Endothelial cell of umbilical vein (primary cell): ENCODE data around the gene FAM186B. TPM values are rescaled to one million over a fixed set of nuclear protein-coding genes. Genes with fewer than 3 reads are reported as not detected.
A peak's percentile ranks its signal among the peaks of the same experiment; 100 is the strongest.
"Not testable (repeated sequence)": the region's sequence is repeated elsewhere in the genome, so short reads cannot be mapped to it uniquely, and the experiment has no call there.

Source experiments
- BruUV-seq: library from RNA; stranded (reverse); fragments of 400-500 nt; replicated peaks from 2 replicates; lab custom pipeline; 2021; lab: Mats Ljungman, UMichigan
- CTCF ChIA-PET: fragments of 300-600, 350-600 bp; sonication (Branson Sonifier 250); formaldehyde crosslinking; loops from one replicate; lab custom pipeline; 2021; ENCODE audit warnings: antibody characterized with exemption, inconsistent platforms; lab: Charles Lee
- POLR2A ChIA-PET: fragments of 300-600, 350-600 bp; sonication (Branson Sonifier 250); formaldehyde crosslinking; loops from one replicate; lab custom pipeline; 2021; ENCODE audit warnings: antibody characterized with exemption, inconsistent platforms; lab: Charles Lee
- DNase-seq: peaks from one replicate; pipeline ENCODE4 v3.0.0-alpha.2; 2011; ENCODE audit warnings: low read depth, low spot score
- FAIRE-seq: peaks from 2 replicates; lab custom pipeline; 2011; peaks lifted over from hg19 to GRCh38; lab: Jason Lieb, UNC
- H2AFZ ChIP-seq: 2 replicates; pipeline ENCODE4 v1.6.0; 2012; ENCODE audit warnings: low read depth, low read length, control low read depth, inconsistent platforms
- H3K27ac ChIP-seq: 2 replicates; pipeline ENCODE4 v1.5.1; 2011; ENCODE audit warnings: low read depth, mild to moderate bottlenecking, control low read depth, low read length, moderate library complexity; ENCODE audit not compliant: insufficient read depth
- H3K27me3 ChIP-seq, 2 experiments: 2 replicates each; pipeline versions ENCODE4 v1.6.0 to v1.6.1; 2011; ENCODE audit warnings: low read length in 2 of 2, mixed read lengths in 1 of 2; ENCODE audit not compliant: control insufficient read depth in 2 of 2, insufficient read depth in 2 of 2
- H3K36me3 ChIP-seq, 2 experiments: 2 replicates in 1 of 2; 3 replicates in 1 of 2; pipeline ENCODE4 v1.5.1; 2011; ENCODE audit warnings: low read length in 2 of 2, mild to moderate bottlenecking in 1 of 2, moderate library complexity in 1 of 2; ENCODE audit not compliant: control insufficient read depth in 2 of 2, insufficient read depth in 2 of 2; ENCODE audit errors: extremely low read depth in 1 of 2
- H3K4me1 ChIP-seq: 3 replicates; pipeline ENCODE4 v1.5.1; 2011; ENCODE audit warnings: mild to moderate bottlenecking, low read length; ENCODE audit not compliant: control insufficient read depth, insufficient read depth; ENCODE audit errors: extremely low read depth
- H3K4me2 ChIP-seq: 2 replicates; pipeline ENCODE4 v1.6.1; 2011; ENCODE audit warnings: low read length, control low read depth, mixed read lengths; ENCODE audit not compliant: insufficient read depth
- H3K4me3 ChIP-seq, 3 experiments: fragments of 200-600 bp in 1 of 3; sonication (generic), shearing (Covaris generic) in 1 of 3; replicated peaks in 1 of 3; 2 replicates each; pipeline ENCODE4 v1.5.1; 2011 to 2016; ENCODE audit warnings: control low read depth in 3 of 3, low read length in 3 of 3, mild to moderate bottlenecking in 2 of 3, inconsistent platforms in 1 of 3, low read depth in 1 of 3, moderate library complexity in 1 of 3; ENCODE audit not compliant: insufficient read depth in 1 of 3
- H3K79me2 ChIP-seq: 2 replicates; pipeline ENCODE4 v1.6.0; 2012; ENCODE audit warnings: low read length, inconsistent platforms; ENCODE audit not compliant: control insufficient read depth, insufficient read depth
- H3K9ac ChIP-seq: replicated peaks from 2 replicates; pipeline ENCODE3; 2011; ENCODE audit warnings: low read length, control low read depth; ENCODE audit not compliant: insufficient read depth; ENCODE audit errors: extremely low read depth
- H3K9me1 ChIP-seq: replicated peaks from 3 replicates; pipeline ENCODE4 v1.6.0; 2011; ENCODE audit warnings: mild to moderate bottlenecking, low read length; ENCODE audit not compliant: control insufficient read depth, insufficient read depth; ENCODE audit errors: extremely low read depth
- H3K9me3 ChIP-seq: replicated peaks from 2 replicates; pipeline ENCODE4 v1.5.1; 2012; ENCODE audit warnings: low read length, inconsistent platforms; ENCODE audit not compliant: control insufficient read depth, insufficient read depth
- H4K20me1 ChIP-seq: replicated peaks from 2 replicates; pipeline ENCODE3; 2011; ENCODE audit warnings: mild to moderate bottlenecking, low read length; ENCODE audit not compliant: control insufficient read depth, insufficient read depth; ENCODE audit errors: extremely low read depth
- CTCF ChIP-seq, 2 donors: IDR thresholded peaks; 1 replicate in 1 of 2; 2 replicates in 1 of 2; pipeline ENCODE4 v1.5.1; 2011; ENCODE audit warnings: low read length in 2 of 2, mild to moderate bottlenecking in 2 of 2, moderate library complexity in 2 of 2, control low read depth in 1 of 2, inconsistent platforms in 1 of 2, low read depth in 1 of 2; ENCODE audit not compliant: insufficient read depth in 1 of 2; ENCODE audit errors: extremely low read depth in 1 of 2
- JUN ChIP-seq: IDR thresholded peaks from 2 replicates; pipeline ENCODE4 v1.6.1; 2011; ENCODE audit warnings: borderline replicate concordance, low read depth; ENCODE audit not compliant: insufficient read length, insufficient read depth
- dilution Hi-C: fragments of 300-500 bp; cut with MboI; formaldehyde crosslinking; loops from one replicate; pipeline ENCODE4 v1.15.0; 2019; ENCODE audit warnings: low sequenced_read_pairs; ENCODE audit not compliant: extremely low pct_ligation_motif_present
- intact Hi-C: fragments of 100-400 bp; cut with micrococcal nuclease; formaldehyde crosslinking; loops from one replicate; pipeline ENCODE4 v1.10.0; 2022
- polyA plus RNA-seq, 4 experiments: library from polyadenylated mRNA; depleted of rRNA in 3 of 4; stranded (reverse) in 3 of 4; unstranded in 1 of 4; fragments of >200 nt; gene quantifications; 2 replicates each; pipeline versions ENCODE4 v1.2.1 to v1.2.3, GENCODE V29; 2011 to 2012; ENCODE audit warnings: missing spikeins in 1 of 4
- total RNA-seq: library from RNA; stranded (reverse); gene quantifications from 2 replicates; pipeline ENCODE4 v1.2.3, GENCODE V29; 2021

The FAM186B gene
- total and polyA plus RNA-seq, 2 donors (not counting 3 experiments of a cell fraction or from before 2014, with no cell fraction given) = 0.10 to 0.33 TPM

GRCh38 chr12:49610785-49611184 is 5.3 kb upstream of the FAM186B start:
- H3K4me1 ChIP-seq, H3K9ac ChIP-seq, H2AFZ ChIP-seq, H3K9me3 ChIP-seq, H3K4me2 ChIP-seq, H3K36me3 ChIP-seq, H3K4me3 ChIP-seq, intact Hi-C loops, BruUV-seq, H3K27ac ChIP-seq, dilution Hi-C loops, H3K27me3 ChIP-seq, H4K20me1 ChIP-seq, H3K9me1 ChIP-seq, H3K79me2 ChIP-seq, POLR2A ChIA-PET, FAIRE-seq, DNase-seq: not testable (repeated sequence)
- CTCF ChIA-PET = interaction anchor here (0.7 to 1.9 kb wide), 3 partner anchors 23 to 316 kb away, joined by 3 to 8 read pairs (median 3); partner anchors contain the start of gene PRPH

- dilution Hi-C loops (no loop called here), intact Hi-C loops (no loop called here)
- Histone ChIP-seq H2AFZ (no peak overlapping the region), H3K9me1 (no peaks in the 10 kb centered on the region), H3K36me3 (no peaks in the 10 kb centered on the region), H3K9ac (no peak overlapping the region), H3K4me2 (no peak overlapping the region), H3K4me3 (no peak overlapping the region), H3K4me1 (no peaks in the 10 kb centered on the region), H3K79me2 (no peaks in the 10 kb centered on the region), H3K9me3 (no peaks in the 10 kb centered on the region), H3K27ac (no peak overlapping the region), H4K20me1 (no peaks in the 10 kb centered on the region), H3K27me3 (no peaks in the 10 kb centered on the region)
- no peak for TF ChIP-seq JUN
- TF ChIP-seq CTCF (IDR thresholded peaks at IDR 0.05; ENCODE audit: extremely low read depth in 1 of 2, insufficient read depth in 1 of 2, low read depth in 1 of 2, low read length in 2 of 2) = peak in 1 of 2 donors; percentile 19
- no peak for DNase-seq
- POLR2A ChIA-PET = no interaction called here
- CTCF ChIA-PET = interaction anchor here (0.6 to 1.9 kb wide), 4 partner anchors 14 to 315 kb away, joined by 3 to 8 read pairs (median 4); partner anchors contain the start of genes PRPF40B and PRPH
- no peak for FAIRE-seq
- no TSS peak for BruUV-seq
Measured at GRCh38 chr12:49609875-49610154, 4.4 kb upstream of the FAM186B start.
